HCT116 (cell line): ENCODE results near the gene GGNBP2. TPM values are rescaled to one million over a fixed set of nuclear protein-coding genes. Genes with fewer than 3 reads are reported as not detected.

Source experiments
- ATAC-seq: fragments of 200-7000 bp; cut with Tn5 transposase; 2 replicates; pipeline ENCODE4 v1.9.1; 2020; ENCODE audit warnings: mild to moderate bottlenecking, moderate library complexity
- BruUV-seq: library from RNA; stranded (reverse); fragments of 400-500 nt; replicated peaks from 2 replicates; lab custom pipeline; 2021; lab: Mats Ljungman, UMichigan
- CTCF ChIA-PET: fragments of 300-600 bp; sonication (Branson Sonifier 250); formaldehyde crosslinking; loops from one replicate; lab custom pipeline; 2021; ENCODE audit warnings: antibody characterized with exemption; lab: Charles Lee
- POLR2A ChIA-PET: fragments of 300-600, 350-600 bp; sonication (Branson Sonifier 250); formaldehyde crosslinking; loops from one replicate; lab custom pipeline; 2021; ENCODE audit warnings: antibody characterized with exemption; lab: Charles Lee
- RAD21 ChIA-PET, 2 experiments: fragments of 300-600 bp; sonication (Branson Sonifier 250); formaldehyde crosslinking; loops; one replicate each; lab custom pipeline; 2023; ENCODE audit warnings: low total read pairs in 2 of 2; ENCODE audit not compliant: uncharacterized antibody in 2 of 2, unreplicated experiment in 2 of 2, low non-redundant PET in 1 of 2; lab: Charles Lee
- DNase-seq: peaks from one replicate; pipeline ENCODE4 v3.0.0-alpha.2; 2010; ENCODE audit warnings: low read depth, low spot score
- H2AFZ ChIP-seq: fragments of 200-600 bp; shearing (Covaris generic), sonication (generic); 2 replicates; pipeline ENCODE4 v1.6.1; 2017; ENCODE audit warnings: low read depth, mixed run types, mixed read lengths, antibody characterized with exemption, low read length; ENCODE audit not compliant: poor library complexity, severe bottlenecking
- H3K27ac ChIP-seq: 2 replicates; pipeline ENCODE4 v1.5.1; 2012; ENCODE audit warnings: low read depth, low read length
- H3K27me3 ChIP-seq: fragments of 200-600 bp; sonication (generic); 2 replicates; pipeline ENCODE4 v1.6.1; 2016; ENCODE audit warnings: mixed run types, low read length, mixed read lengths; ENCODE audit not compliant: insufficient read depth
- H3K36me3 ChIP-seq, 2 experiments: fragments of 200-500 bp in 1 of 2; fragments of 200-600 bp in 1 of 2; sonication (Bioruptor generic) in 1 of 2; sonication (generic) in 1 of 2; 2 replicates each; pipeline versions ENCODE4 v1.5.1 to v1.6.1; 2014 to 2016; ENCODE audit warnings: low read length in 2 of 2, inconsistent platforms in 1 of 2, mixed read lengths in 1 of 2, mixed run types in 1 of 2; ENCODE audit not compliant: insufficient read depth in 2 of 2, control insufficient read depth in 1 of 2
- H3K4me1 ChIP-seq, 2 experiments: fragments of 200-600 bp in 1 of 2; sonication (generic) in 1 of 2; 2 replicates each; pipeline versions ENCODE4 v1.5.1 to v1.6.1; 2012 to 2017; ENCODE audit warnings: low read length in 2 of 2, inconsistent platforms in 1 of 2, mild to moderate bottlenecking in 1 of 2, mixed read lengths in 1 of 2, mixed run types in 1 of 2, moderate library complexity in 1 of 2; ENCODE audit not compliant: insufficient read depth in 2 of 2, control insufficient read depth in 1 of 2
- H3K4me2 ChIP-seq: fragments of 200-600 bp; sonication (generic); 2 replicates; pipeline ENCODE4 v1.6.1; 2017; ENCODE audit warnings: mixed run types, low read length, mixed read lengths
- H3K4me3 ChIP-seq, 2 experiments: fragments of 200-600 bp in 1 of 2; sonication (generic) in 1 of 2; replicated peaks in 1 of 2; 2 replicates each; pipeline ENCODE4 v1.5.1; 2011 to 2016; ENCODE audit warnings: low read length in 2 of 2, control low read depth in 1 of 2, low read depth in 1 of 2, mild to moderate bottlenecking in 1 of 2, mixed read lengths in 1 of 2, mixed run types in 1 of 2
- H3K79me2 ChIP-seq: fragments of 200-600 bp; sonication (generic); 2 replicates; pipeline ENCODE4 v1.6.1; 2017; ENCODE audit warnings: mild to moderate bottlenecking, mixed run types, low read length, moderate library complexity, mixed read lengths; ENCODE audit not compliant: insufficient read depth
- H3K9ac ChIP-seq: fragments of 200-600 bp; sonication (generic); 2 replicates; pipeline ENCODE4 v1.6.1; 2016; ENCODE audit warnings: low read length, mixed read lengths
- H3K9me2 ChIP-seq: fragments of 200-600 bp; sonication (generic), shearing (Covaris generic); 2 replicates; pipeline ENCODE4 v1.6.1; 2017; ENCODE audit warnings: mixed run types, mild to moderate bottlenecking, moderate library complexity; ENCODE audit not compliant: insufficient read depth
- H3K9me3 ChIP-seq, 2 experiments: fragments of 200-500 bp in 1 of 2; fragments of 200-600 bp in 1 of 2; sonication (Bioruptor generic) in 1 of 2; sonication (generic) in 1 of 2; 2 replicates each; pipeline ENCODE4 v1.6.1; 2014 to 2017; ENCODE audit warnings: low read length in 2 of 2, mixed read lengths in 2 of 2, inconsistent platforms in 1 of 2, low read depth in 1 of 2, mild to moderate bottlenecking in 1 of 2, mixed run types in 1 of 2, moderate library complexity in 1 of 2; ENCODE audit not compliant: control insufficient read depth in 1 of 2, insufficient read depth in 1 of 2
- H4K20me1 ChIP-seq: fragments of 200-600 bp; sonication (generic), shearing (Covaris generic); 2 replicates; pipeline ENCODE4 v1.6.1; 2017; ENCODE audit warnings: mixed run types, mild to moderate bottlenecking, moderate library complexity; ENCODE audit not compliant: insufficient read depth
- ATF3 ChIP-seq: IDR thresholded peaks from 2 replicates; pipeline ENCODE4 v1.6.1; 2012
- CEBPB ChIP-seq: IDR thresholded peaks from 2 replicates; pipeline ENCODE4 v1.6.1; 2012; ENCODE audit warnings: low read depth
- CTCF ChIP-seq, 3 experiments: fragments of 200-600 bp in 1 of 3; sonication (generic) in 1 of 3; IDR thresholded peaks in 2 of 3; conservative IDR thresholded peaks in 1 of 3; 2 replicates each; pipeline ENCODE4 v1.5.1; 2012 to 2017; ENCODE audit warnings: low read depth in 2 of 3, low read length in 2 of 3, antibody characterized with exemption in 1 of 3, borderline replicate concordance in 1 of 3, control low read depth in 1 of 3, mild to moderate bottlenecking in 1 of 3, mixed read lengths in 1 of 3, mixed run types in 1 of 3, moderate library complexity in 1 of 3; ENCODE audit not compliant: insufficient read depth in 1 of 3
- EGR1 ChIP-seq: IDR thresholded peaks from 2 replicates; pipeline ENCODE4 v1.6.1; 2012; ENCODE audit warnings: low read depth
- ELF1 ChIP-seq: IDR thresholded peaks from 2 replicates; pipeline ENCODE4 v1.6.1; 2012; ENCODE audit warnings: low read depth, borderline replicate concordance
- EZH2phosphoT487 ChIP-seq: fragments of 200-600 bp; IDR thresholded peaks from 2 replicates; pipeline ENCODE4 v1.6.1; 2018; ENCODE audit warnings: antibody characterized with exemption, borderline replicate concordance
- FOSL1 ChIP-seq: IDR thresholded peaks from 2 replicates; pipeline ENCODE4 v1.6.1; 2012; ENCODE audit warnings: low read depth
- MAX ChIP-seq: IDR thresholded peaks from 2 replicates; pipeline ENCODE4 v1.6.1; 2012
- POLR2A ChIP-seq: IDR thresholded peaks from 2 replicates; pipeline ENCODE4 v1.7.0; 2011; ENCODE audit warnings: borderline replicate concordance; ENCODE audit not compliant: insufficient read depth, insufficient read length; ENCODE audit errors: extremely low read depth
- POLR2AphosphoS5 ChIP-seq: IDR thresholded peaks from 2 replicates; pipeline ENCODE4 v1.6.1; 2011; ENCODE audit warnings: mild to moderate bottlenecking, low read depth, low read length, moderate library complexity
- REST ChIP-seq: IDR thresholded peaks from 2 replicates; pipeline ENCODE4 v1.6.1; 2012; ENCODE audit warnings: low read depth
- SIN3A ChIP-seq: IDR thresholded peaks from 2 replicates; pipeline ENCODE4 v1.6.1; 2012; ENCODE audit warnings: low read depth
- SRF ChIP-seq: IDR thresholded peaks from 2 replicates; pipeline ENCODE4 v1.6.1; 2012; ENCODE audit warnings: low read depth
- ZNF274 ChIP-seq: fragments of 200-500 bp; sonication (Bioruptor generic); IDR thresholded peaks from 2 replicates; pipeline ENCODE4 v1.6.1; 2014; ENCODE audit warnings: mild to moderate bottlenecking, low read depth, low read length, inconsistent platforms
- intact Hi-C: fragments of 100-400 bp; cut with micrococcal nuclease; formaldehyde crosslinking; loops from 2 replicates; pipeline ENCODE4 v1.10.0; 2022
- total RNA-seq: library from RNA; stranded (reverse); gene quantifications from one replicate; pipeline ENCODE4 v1.2.1, GENCODE V29; 2021; ENCODE audit not compliant: unreplicated experiment

The GGNBP2 gene
- total RNA-seq, 1 experiment from 2014 or later: 58.2 TPM

DNA sequence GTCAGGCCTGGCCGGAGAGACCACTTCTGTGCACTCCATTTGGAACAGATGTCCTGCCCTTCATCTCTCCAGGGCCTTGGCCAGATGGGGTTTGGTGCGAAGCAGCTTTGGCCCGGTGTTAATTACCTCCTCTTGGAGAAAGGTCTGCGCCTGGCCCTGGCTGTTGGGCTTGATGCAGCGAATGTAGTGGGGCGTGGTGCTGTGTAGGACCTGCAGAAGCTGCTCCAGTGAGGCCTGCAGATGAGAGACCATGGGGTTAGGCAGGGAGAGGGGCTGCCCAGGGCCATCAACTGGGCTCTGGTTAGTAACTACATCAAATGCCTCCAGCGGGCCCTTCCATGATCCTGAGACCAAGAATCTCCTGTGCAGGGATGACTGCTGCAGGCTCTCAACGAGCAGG lies 39.5 kb upstream of the GGNBP2 start:
- ChIA-PET CTCF (no interaction called here), POLR2A (no interaction called here), RAD21 (no interaction called here)
- Histone ChIP-seq H3K4me3 (no peak overlapping the region), H3K9me2 (no peaks in the 10 kb centered on the region), H2AFZ (no peak overlapping the region), H3K79me2 (no peaks in the 10 kb centered on the region), H3K9me3 (no peaks in the 10 kb centered on the region), H3K27me3 (no peaks in the 10 kb centered on the region), H3K4me2 (no peak overlapping the region), H3K9ac (no peak overlapping the region), H3K36me3 (peaks cover 51 to 76% of the 10 kb centered on the region in 2 experiments), H4K20me1 (no peaks in the 10 kb centered on the region), H3K4me1 (no peaks in the 10 kb centered on the region), H3K27ac (no peak overlapping the region)
- TF ChIP-seq ATF3: no peak
- TF ChIP-seq SRF: no peak
- no peak for TF ChIP-seq SIN3A
- TF ChIP-seq EGR1: no peak
- TF ChIP-seq ELF1: no peak
- TF ChIP-seq CTCF (IDR thresholded peaks at IDR 0.05 in 2 of 3, conservative IDR thresholded peaks at IDR 0.05 in 1 of 3; ENCODE audit: borderline replicate concordance in 1 of 3, insufficient read depth in 1 of 3, low read depth in 2 of 3, low read length in 2 of 3): no peak
- DNase-seq (no peak), ATAC-seq (no peak)
- intact Hi-C loops: no loop called here
- no TSS peak for BruUV-seq

DNA sequence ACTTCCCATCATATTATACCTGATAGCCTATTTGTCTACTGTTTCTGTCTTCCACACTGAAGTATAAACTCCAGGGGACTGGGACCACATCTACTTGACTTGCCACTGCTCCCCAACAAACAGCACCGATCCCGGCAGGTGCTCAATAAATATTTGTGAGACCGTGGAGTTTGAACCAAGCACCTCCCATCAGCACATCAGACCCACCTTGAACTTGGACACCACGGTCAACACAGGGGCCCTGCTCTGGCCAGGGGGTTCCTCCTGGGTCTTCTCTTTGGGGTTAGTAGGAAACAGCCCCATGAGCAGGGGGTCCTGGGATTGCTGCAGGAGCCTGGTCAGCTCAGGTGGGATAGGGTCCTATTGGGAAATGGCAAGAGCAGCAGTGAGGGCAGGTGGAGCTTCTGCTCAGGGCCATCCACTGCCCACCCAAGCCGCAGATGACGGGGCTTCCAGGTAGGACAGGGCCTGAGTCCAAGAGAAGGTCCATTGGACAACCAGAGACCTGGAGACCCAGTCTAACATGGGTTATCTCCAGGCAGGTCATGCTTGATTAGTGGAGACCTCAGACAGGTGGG lies 38.4 kb upstream of the GGNBP2 start:
- Histone ChIP-seq H3K79me2 (no peaks in the 10 kb centered on the region), H3K4me1 (no peaks in the 10 kb centered on the region), H3K9me3 (no peaks in the 10 kb centered on the region), H3K4me2 (no peak overlapping the region), H2AFZ (no peak overlapping the region), H3K36me3 (peaks cover 51 to 71% of the 10 kb centered on the region in 2 experiments), H3K27me3 (no peaks in the 10 kb centered on the region), H3K27ac (no peak overlapping the region), H3K4me3 (no peak overlapping the region), H3K9ac (no peak overlapping the region), H4K20me1 (no peaks in the 10 kb centered on the region), H3K9me2 (no peaks in the 10 kb centered on the region)
- intact Hi-C loops: no loop called here
- ATAC-seq (no peak), DNase-seq (no peak)
- POLR2A ChIA-PET: no interaction called here
- no TSS peak for BruUV-seq
- CTCF ChIA-PET: no interaction called here
- RAD21 ChIA-PET: no interaction called here
- TF ChIP-seq FOSL1: no peak
- TF ChIP-seq POLR2AphosphoS5: no peak
- TF ChIP-seq EZH2phosphoT487: no peak
- no peak for TF ChIP-seq ZNF274
- no peak for TF ChIP-seq EGR1
- TF ChIP-seq MAX: no peak
- TF ChIP-seq POLR2A: no peak
- TF ChIP-seq REST: no peak
- TF ChIP-seq CEBPB: no peak
